Measurements from ENCODE around the gene MERTK.

MERTK gene

DNA sequence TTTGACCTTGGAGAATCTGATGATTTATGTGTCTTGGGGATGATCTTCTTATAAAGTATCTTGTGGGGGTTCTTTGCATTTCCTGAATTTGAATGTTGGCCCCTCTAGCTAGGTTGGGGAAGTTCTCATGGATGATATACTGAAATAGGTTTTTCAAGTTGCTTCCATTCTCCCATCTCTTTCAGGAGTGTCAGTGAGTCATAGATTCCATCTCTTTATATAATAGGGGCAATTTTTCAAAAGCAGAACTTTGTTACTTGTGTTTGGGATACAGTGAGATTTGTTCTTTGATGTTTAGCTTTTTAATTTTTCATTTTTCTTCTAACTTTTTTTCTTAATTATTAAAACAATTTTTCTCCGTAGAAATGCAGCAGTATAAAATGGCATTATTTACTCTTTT lies 176.1 kb downstream of the MERTK start:
- peaks cover 52% of the 10 kb centered on the region for H3K36me3 Mint-ChIP-seq
- H3K4me1 Mint-ChIP-seq, result peaks cover 24% of the 10 kb centered on the region
- H3K9me3 Mint-ChIP-seq, result peaks cover 5% of the 10 kb centered on the region
- ATAC-seq (ENCODE audit: low read depth) (no peak), DNase-seq (ENCODE audit: low spot score in 2 of 2) (no peak)
- H3K4me3 Mint-ChIP-seq, result no peak overlapping the region
- no peak overlapping the region for H3K27ac Mint-ChIP-seq
- no peaks in the 10 kb centered on the region for H3K27me3 Mint-ChIP-seq

- Mint-ChIP-seq H3K27ac (peak overlapping the region; percentile 11), H3K36me3 (peaks cover 48% of the 10 kb centered on the region), H3K27me3 (no peaks in the 10 kb centered on the region), H3K4me3 (no peak overlapping the region), H3K9me3 (peaks cover 5% of the 10 kb centered on the region), H3K4me1 (peaks cover 23% of the 10 kb centered on the region)
- DNase-seq (ENCODE audit: low spot score in 2 of 2), result no peak
- ATAC-seq (ENCODE audit: low read depth), result no peak
Measured at GRCh38 chr2:112075490-112076260, 177.3 kb downstream of the MERTK start.

GRCh38 chr2:112077814-112078213 lies 179.4 kb downstream of the MERTK start:
- H3K27me3 Mint-ChIP-seq, result no peaks in the 10 kb centered on the region
- H3K4me1 Mint-ChIP-seq, result peaks cover 17% of the 10 kb centered on the region
- H3K9me3 Mint-ChIP-seq, result peaks cover 5% of the 10 kb centered on the region
- DNase-seq (ENCODE audit: low spot score in 2 of 2) (no peak), ATAC-seq (ENCODE audit: low read depth) (no peak)
- peaks cover 50% of the 10 kb centered on the region for H3K36me3 Mint-ChIP-seq
- no peak overlapping the region for H3K4me3 Mint-ChIP-seq
- peak overlapping the region; percentile 23 for H3K27ac Mint-ChIP-seq

Data from memory B cell (primary cell).